SU-DHL-6 (cell line): ENCODE measurements around the gene CPED1.

Experiments
- H2AFZ ChIP-seq: fragments of 200-600 bp; sonication (generic); 2 replicates; pipeline ENCODE4 v1.6.1; 2014; ENCODE audit warnings: low read depth, mild to moderate bottlenecking, moderate library complexity, mixed read lengths, antibody characterized with exemption, low read length; ENCODE audit not compliant: severe bottlenecking
- H3F3A ChIP-seq: fragments of 200-600 bp; shearing (Covaris generic); 2 replicates; pipeline ENCODE4 v1.6.0; 2016; ENCODE audit warnings: antibody characterized with exemption, mild to moderate bottlenecking; ENCODE audit not compliant: insufficient read depth
- H3K27ac ChIP-seq: fragments of 200-600 bp; sonication (generic); 2 replicates; pipeline ENCODE4 v1.5.1; 2016; ENCODE audit warnings: low read depth, mild to moderate bottlenecking, low read length, moderate library complexity, mixed read lengths
- H3K27me3 ChIP-seq: fragments of 200-600 bp; sonication (generic), shearing (Covaris generic); 2 replicates; pipeline ENCODE4 v1.6.0; 2014; ENCODE audit warnings: mild to moderate bottlenecking, low read length
- H3K36me3 ChIP-seq: fragments of 200-600 bp; sonication (generic); 2 replicates; pipeline ENCODE4 v1.6.1; 2014; ENCODE audit warnings: mild to moderate bottlenecking, low read length, mixed read lengths
- H3K4me2 ChIP-seq: fragments of 300-600, 200-600 bp; shearing (Covaris generic), sonication (generic); 2 replicates; pipeline ENCODE4 v1.6.0; 2014; ENCODE audit warnings: low read length, low read depth, mild to moderate bottlenecking; ENCODE audit not compliant: poor library complexity, severe bottlenecking
- H3K4me3 ChIP-seq: fragments of 200-600 bp; sonication (generic); 2 replicates; pipeline ENCODE4 v1.5.1; 2014; ENCODE audit warnings: antibody characterized with exemption, low read length, mild to moderate bottlenecking, mixed read lengths; ENCODE audit not compliant: insufficient read depth, poor library complexity, severe bottlenecking
- H3K79me2 ChIP-seq: fragments of 200-600 bp; sonication (generic); 2 replicates; pipeline ENCODE4 v1.6.1; 2014; ENCODE audit warnings: mild to moderate bottlenecking, low read length, moderate library complexity; ENCODE audit not compliant: insufficient read depth
- H3K9ac ChIP-seq: fragments of 200-600 bp; sonication (generic); 2 replicates; pipeline ENCODE4 v1.7.0; 2014; ENCODE audit warnings: mild to moderate bottlenecking, low read length
- H3K9me2 ChIP-seq: fragments of 200-600 bp; sonication (generic); replicated peaks from 2 replicates; pipeline ENCODE4 v1.6.1; 2014; ENCODE audit warnings: low read length; ENCODE audit not compliant: insufficient read depth
- H3K9me3 ChIP-seq: fragments of 200-600 bp; sonication (generic); 2 replicates; pipeline ENCODE4 v1.6.1; 2014; ENCODE audit warnings: low read length, mixed read lengths; ENCODE audit not compliant: insufficient read depth
- H4K20me1 ChIP-seq: fragments of 200-600 bp; sonication (generic); 2 replicates; pipeline ENCODE4 v1.6.1; 2014; ENCODE audit warnings: low read depth, mild to moderate bottlenecking, antibody characterized with exemption, low read length, moderate library complexity, mixed read lengths
- EZH2phosphoT487 ChIP-seq: fragments of 200-600 bp; sonication (generic), shearing (Covaris generic); conservative IDR thresholded peaks from 2 replicates; pipeline ENCODE4 v1.6.1; 2018; ENCODE audit warnings: mild to moderate bottlenecking, antibody characterized with exemption, low read length, moderate library complexity, mixed read lengths
- TF ChIP-seq, protein P1 (sequence below): fragments of 200-600 bp; sonication (generic); IDR thresholded peaks from one replicate; pipeline ENCODE4 v1.5.1; 2017; ENCODE audit warnings: antibody characterized with exemption, mild to moderate bottlenecking, low read length, moderate library complexity; ENCODE audit not compliant: insufficient read depth, poor library complexity, severe bottlenecking

Gene CPED1

GRCh38 chr7:120993553-120994191 is 5.2 kb downstream of the CPED1 start:
- Histone ChIP-seq H3F3A (no peaks in the 10 kb centered on the region), H2AFZ (no peak overlapping the region), H3K79me2 (no peaks in the 10 kb centered on the region)

DNA sequence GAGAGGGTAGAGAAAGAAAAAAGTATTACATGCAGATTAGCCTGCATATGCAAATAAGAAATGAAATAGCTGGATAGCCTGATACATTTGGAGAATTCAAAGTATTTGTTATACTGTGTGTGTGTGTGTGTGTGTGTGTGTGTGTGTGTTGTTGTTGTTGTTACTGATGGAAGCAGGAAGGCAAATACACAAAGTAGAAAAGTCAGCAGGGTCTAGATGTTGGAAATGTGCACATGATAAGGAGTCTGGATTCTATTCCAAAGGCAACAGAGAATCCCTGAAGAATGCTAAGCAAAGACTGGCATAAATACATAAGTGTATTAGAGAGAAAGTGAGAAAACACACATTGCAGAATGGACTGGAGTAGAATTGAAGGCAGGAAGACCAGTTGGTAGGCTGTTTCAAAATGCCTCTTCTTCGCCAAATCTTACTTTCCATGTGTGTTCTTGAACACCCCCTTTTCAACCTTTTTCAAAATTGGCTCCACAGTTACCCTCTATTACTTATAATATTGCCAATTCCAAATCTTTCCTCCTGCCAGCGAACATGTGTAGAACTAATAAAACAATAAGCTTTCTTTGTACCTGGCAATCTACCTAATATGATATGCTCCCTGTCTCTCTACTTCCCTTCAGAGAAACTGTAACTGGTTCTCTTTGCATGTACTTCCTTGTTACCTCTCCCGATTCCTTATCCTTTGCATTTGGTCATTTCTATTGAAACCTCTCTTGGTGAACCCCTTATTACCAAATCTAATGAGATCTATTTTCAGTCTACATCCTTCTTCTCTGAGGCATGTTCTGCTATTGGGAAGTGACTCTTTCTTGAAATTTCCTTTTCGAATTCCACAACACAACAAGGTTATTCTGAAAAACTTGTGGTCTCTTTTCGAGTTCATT is 6.2 kb downstream of the CPED1 start:
- Histone ChIP-seq H3F3A (no peaks in the 10 kb centered on the region), H3K9me3 (no peaks in the 10 kb centered on the region), H3K79me2 (no peaks in the 10 kb centered on the region), H3K9me2 (no peaks in the 10 kb centered on the region), H3K36me3 (no peaks in the 10 kb centered on the region), H3K4me2 (no peak overlapping the region), H4K20me1 (no peaks in the 10 kb centered on the region), H3K27me3 (no peaks in the 10 kb centered on the region), H3K9ac (no peak overlapping the region), H3K4me3 (no peak overlapping the region), H2AFZ (no peak overlapping the region), H3K27ac (no peak overlapping the region)
- TF ChIP-seq EZH2phosphoT487 = no peak
- TF ChIP-seq, protein P1, sequence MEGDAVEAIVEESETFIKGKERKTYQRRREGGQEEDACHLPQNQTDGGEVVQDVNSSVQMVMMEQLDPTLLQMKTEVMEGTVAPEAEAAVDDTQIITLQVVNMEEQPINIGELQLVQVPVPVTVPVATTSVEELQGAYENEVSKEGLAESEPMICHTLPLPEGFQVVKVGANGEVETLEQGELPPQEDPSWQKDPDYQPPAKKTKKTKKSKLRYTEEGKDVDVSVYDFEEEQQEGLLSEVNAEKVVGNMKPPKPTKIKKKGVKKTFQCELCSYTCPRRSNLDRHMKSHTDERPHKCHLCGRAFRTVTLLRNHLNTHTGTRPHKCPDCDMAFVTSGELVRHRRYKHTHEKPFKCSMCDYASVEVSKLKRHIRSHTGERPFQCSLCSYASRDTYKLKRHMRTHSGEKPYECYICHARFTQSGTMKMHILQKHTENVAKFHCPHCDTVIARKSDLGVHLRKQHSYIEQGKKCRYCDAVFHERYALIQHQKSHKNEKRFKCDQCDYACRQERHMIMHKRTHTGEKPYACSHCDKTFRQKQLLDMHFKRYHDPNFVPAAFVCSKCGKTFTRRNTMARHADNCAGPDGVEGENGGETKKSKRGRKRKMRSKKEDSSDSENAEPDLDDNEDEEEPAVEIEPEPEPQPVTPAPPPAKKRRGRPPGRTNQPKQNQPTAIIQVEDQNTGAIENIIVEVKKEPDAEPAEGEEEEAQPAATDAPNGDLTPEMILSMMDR = no peak

More at GRCh38 chr7:120993553-120994191, 5.2 kb downstream of the CPED1 start:
- TF ChIP-seq, protein P1 = no peak
- TF ChIP-seq EZH2phosphoT487 = no peak
- Histone ChIP-seq H3K9me3 (no peaks in the 10 kb centered on the region), H4K20me1 (no peaks in the 10 kb centered on the region), H3K27ac (no peak overlapping the region), H3K36me3 (no peaks in the 10 kb centered on the region), H3K9me2 (no peaks in the 10 kb centered on the region), H3K27me3 (no peaks in the 10 kb centered on the region), H3K9ac (no peak overlapping the region), H3K4me2 (no peak overlapping the region), H3K4me3 (no peak overlapping the region)

DNA sequence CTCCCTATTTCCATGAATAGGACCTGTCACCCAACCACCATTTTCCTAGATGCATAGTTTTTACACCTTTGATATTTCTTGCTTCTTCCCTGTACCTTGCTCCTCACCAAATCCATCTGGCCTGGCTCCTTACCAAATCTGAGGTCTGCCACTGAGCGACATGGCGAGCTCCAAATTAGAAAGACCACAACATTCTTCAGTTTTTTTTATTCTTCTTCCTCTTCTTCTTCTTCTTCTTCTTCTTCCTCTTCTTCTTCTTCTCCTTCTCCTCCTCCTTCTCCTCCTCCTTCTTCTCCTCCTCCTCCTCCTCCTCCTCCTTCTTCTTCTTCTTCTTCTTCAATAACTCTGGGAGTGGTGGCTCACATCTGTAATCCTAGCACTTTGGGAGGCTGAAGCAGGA is 7.1 kb downstream of the CPED1 start:
- Histone ChIP-seq H3K36me3 (no peaks in the 10 kb centered on the region), H3K4me2 (no peak overlapping the region), H3F3A (no peaks in the 10 kb centered on the region), H3K9ac (no peak overlapping the region), H3K4me3 (no peak overlapping the region), H3K79me2 (no peaks in the 10 kb centered on the region), H3K9me2 (no peaks in the 10 kb centered on the region), H3K27ac (no peak overlapping the region), H3K27me3 (no peaks in the 10 kb centered on the region), H2AFZ (no peak overlapping the region), H4K20me1 (no peaks in the 10 kb centered on the region), H3K9me3 (no peaks in the 10 kb centered on the region)
- no peak for TF ChIP-seq EZH2phosphoT487
- TF ChIP-seq, protein P1 = no peak
